ENCODE data around the gene PAAF1. TPM values are rescaled to one million over a fixed set of nuclear protein-coding genes. Genes with fewer than 3 reads are reported as not detected.

Gene PAAF1
- total RNA-seq, 1 experiment from 2014 or later, result 36.0 TPM

GRCh38 chr11:73854680-73855079 is 22.1 kb upstream of the PAAF1 start:
- no peaks in the 10 kb centered on the region for H3K9me2 ChIP-seq (replicated peaks; ENCODE audit: insufficient read depth, low read length)
- no peak for DNase-seq
- no peak overlapping the region for H3K4me3 ChIP-seq (ENCODE audit: low read length)
- H3K4me2 ChIP-seq (ENCODE audit: low read depth, low read length, poor library complexity, severe bottlenecking), result no peak overlapping the region
- H3K27ac ChIP-seq (ENCODE audit: low read length), result no peak overlapping the region
- no peaks in the 10 kb centered on the region for H3K36me3 ChIP-seq (ENCODE audit: insufficient read depth, low read length)
- no peaks in the 10 kb centered on the region for H3K79me2 ChIP-seq (ENCODE audit: low read length)
- H3K9ac ChIP-seq (ENCODE audit: low read length), result no peak overlapping the region
- H3K27me3 ChIP-seq (ENCODE audit: low read length), result no peaks in the 10 kb centered on the region
- peaks cover 20% of the 10 kb centered on the region for H3K4me1 ChIP-seq (ENCODE audit: low read length)
- no peaks in the 10 kb centered on the region for H3K9me3 ChIP-seq (ENCODE audit: low read length)
- H2AFZ ChIP-seq (ENCODE audit: low read length), result no peak overlapping the region
- H4K20me1 ChIP-seq (ENCODE audit: insufficient read depth, low read depth, low read length), result no peaks in the 10 kb centered on the region

DNA sequence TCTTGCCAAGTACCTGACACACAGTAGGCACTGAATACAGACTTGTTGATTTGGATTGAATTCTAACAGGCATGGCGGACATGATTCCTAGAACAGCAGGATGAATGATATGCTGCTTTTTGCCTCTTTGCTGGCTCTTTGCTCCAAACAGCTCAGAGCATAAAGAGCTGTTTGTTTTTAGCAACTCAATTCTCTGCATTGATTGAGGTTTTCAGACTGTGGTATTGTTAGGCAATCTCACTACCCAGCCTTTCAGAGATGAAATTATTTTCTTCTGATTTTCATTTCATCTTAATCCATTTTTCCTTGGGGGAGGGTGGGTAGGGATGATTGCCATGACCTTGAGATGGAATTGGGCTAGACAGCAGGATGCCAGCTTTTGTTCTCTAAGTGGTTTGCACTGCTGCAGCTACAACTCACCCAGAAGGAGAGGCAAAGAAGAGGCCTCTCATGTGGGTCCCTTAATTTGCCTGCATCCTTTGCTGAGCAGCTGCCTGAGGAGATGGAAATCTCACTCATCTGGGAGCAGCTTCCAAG is 20.7 kb upstream of the PAAF1 start:
- no peaks in the 10 kb centered on the region for H4K20me1 ChIP-seq (ENCODE audit: insufficient read depth, low read depth, low read length)
- H2AFZ ChIP-seq (ENCODE audit: low read length), result no peak overlapping the region
- no peak for DNase-seq
- peaks cover 17% of the 10 kb centered on the region for H3K4me1 ChIP-seq (ENCODE audit: low read length)
- no peaks in the 10 kb centered on the region for H3K27me3 ChIP-seq (ENCODE audit: low read length)
- peak overlapping the region; percentile 58 for H3K27ac ChIP-seq (ENCODE audit: low read length)
- no peaks in the 10 kb centered on the region for H3K9me3 ChIP-seq (ENCODE audit: low read length)
- H3K9me2 ChIP-seq (replicated peaks; ENCODE audit: insufficient read depth, low read length), result no peaks in the 10 kb centered on the region
- no peaks in the 10 kb centered on the region for H3K79me2 ChIP-seq (ENCODE audit: low read length)
- H3K4me2 ChIP-seq (ENCODE audit: low read depth, low read length, poor library complexity, severe bottlenecking), result no peak overlapping the region
- no peak overlapping the region for H3K4me3 ChIP-seq (ENCODE audit: low read length)
- H3K36me3 ChIP-seq (ENCODE audit: insufficient read depth, low read length), result no peaks in the 10 kb centered on the region
- H3K9ac ChIP-seq (ENCODE audit: low read length), result 0 out of 2 replicates have a peak overlapping the region, but pooled peaks have one; percentile 24

GRCh38 chr11:73859671-73860070 is 17.1 kb upstream of the PAAF1 start:
- H4K20me1 ChIP-seq (ENCODE audit: insufficient read depth, low read depth, low read length), result no peaks in the 10 kb centered on the region
- no peaks in the 10 kb centered on the region for H3K9me3 ChIP-seq (ENCODE audit: low read length)
- peaks cover 9% of the 10 kb centered on the region for H3K4me1 ChIP-seq (ENCODE audit: low read length)
- H3K27ac ChIP-seq (ENCODE audit: low read length), result no peak overlapping the region
- H3K4me3 ChIP-seq (ENCODE audit: low read length), result no peak overlapping the region
- H3K9ac ChIP-seq (ENCODE audit: low read length), result no peak overlapping the region
- no peaks in the 10 kb centered on the region for H3K27me3 ChIP-seq (ENCODE audit: low read length)
- no peaks in the 10 kb centered on the region for H3K79me2 ChIP-seq (ENCODE audit: low read length)
- DNase-seq, result no peak
- no peaks in the 10 kb centered on the region for H3K36me3 ChIP-seq (ENCODE audit: insufficient read depth, low read length)
- H2AFZ ChIP-seq (ENCODE audit: low read length), result no peak overlapping the region
- no peak overlapping the region for H3K4me2 ChIP-seq (ENCODE audit: low read depth, low read length, poor library complexity, severe bottlenecking)
- no peaks in the 10 kb centered on the region for H3K9me2 ChIP-seq (replicated peaks; ENCODE audit: insufficient read depth, low read length)

DNA sequence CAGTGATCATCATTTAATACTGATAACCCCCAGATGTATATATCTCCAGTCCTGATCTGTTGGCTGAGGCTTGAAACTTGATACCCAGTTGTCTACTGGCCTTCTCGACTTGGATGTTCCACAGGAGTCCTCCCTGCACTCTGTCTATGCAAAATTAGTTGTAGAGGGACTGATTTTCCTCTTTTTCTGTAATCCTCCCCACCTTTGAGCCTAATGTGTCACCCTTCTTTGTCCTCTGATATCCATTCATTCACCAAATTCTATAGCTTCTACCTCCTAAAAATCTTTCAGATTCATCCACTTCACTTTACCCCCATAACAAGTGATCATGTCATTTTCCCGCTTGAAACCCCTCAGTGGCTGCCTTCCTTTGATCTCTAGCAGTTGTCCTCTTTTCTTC is 16.6 kb upstream of the PAAF1 start:
- Histone ChIP-seq H2AFZ (ENCODE audit: low read length) (no peak overlapping the region), H3K36me3 (ENCODE audit: insufficient read depth, low read length) (no peaks in the 10 kb centered on the region)

DNA sequence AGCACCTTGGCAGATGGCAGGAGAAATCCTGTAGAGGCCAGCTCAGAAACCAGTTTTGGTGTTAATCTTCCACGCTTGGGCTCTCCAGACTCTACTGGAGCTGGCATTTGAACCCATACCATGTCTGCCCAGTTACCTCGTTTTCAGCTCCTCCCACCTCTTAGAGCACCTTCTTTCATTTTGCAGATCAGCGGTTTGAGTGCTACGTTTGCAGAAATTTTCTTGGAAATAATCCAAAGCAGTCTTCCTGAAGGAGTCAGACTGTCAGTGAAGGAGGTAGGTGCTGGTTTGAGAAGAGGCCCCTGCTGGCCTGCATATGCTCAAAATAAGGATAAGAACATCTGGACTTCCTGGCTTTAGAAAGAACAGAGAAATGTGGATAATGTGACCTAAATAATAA is 13.8 kb upstream of the PAAF1 start:
- Histone ChIP-seq H2AFZ (ENCODE audit: low read length) (no peak overlapping the region), H3K4me2 (ENCODE audit: low read depth, low read length, poor library complexity, severe bottlenecking) (no peak overlapping the region), H3K9ac (ENCODE audit: low read length) (no peak overlapping the region), H3K27me3 (ENCODE audit: low read length) (no peaks in the 10 kb centered on the region), H3K9me2 (replicated peaks; ENCODE audit: insufficient read depth, low read length) (no peaks in the 10 kb centered on the region), H4K20me1 (ENCODE audit: insufficient read depth, low read depth, low read length) (no peaks in the 10 kb centered on the region), H3K36me3 (ENCODE audit: insufficient read depth, low read length) (no peaks in the 10 kb centered on the region), H3K27ac (ENCODE audit: low read length) (no peak overlapping the region), H3K4me1 (ENCODE audit: low read length) (no peaks in the 10 kb centered on the region), H3K9me3 (ENCODE audit: low read length) (no peaks in the 10 kb centered on the region), H3K79me2 (ENCODE audit: low read length) (no peaks in the 10 kb centered on the region), H3K4me3 (ENCODE audit: low read length) (no peak overlapping the region)
- no peak for DNase-seq

More for the DNA sequence above, 16.6 kb upstream of the PAAF1 start:
- Histone ChIP-seq H3K9ac (ENCODE audit: low read length) (no peak overlapping the region), H3K4me3 (ENCODE audit: low read length) (no peak overlapping the region), H3K27me3 (ENCODE audit: low read length) (no peaks in the 10 kb centered on the region), H4K20me1 (ENCODE audit: insufficient read depth, low read depth, low read length) (no peaks in the 10 kb centered on the region), H3K79me2 (ENCODE audit: low read length) (no peaks in the 10 kb centered on the region), H3K9me3 (ENCODE audit: low read length) (no peaks in the 10 kb centered on the region), H3K27ac (ENCODE audit: low read length) (no peak overlapping the region), H3K9me2 (replicated peaks; ENCODE audit: insufficient read depth, low read length) (no peaks in the 10 kb centered on the region), H3K4me2 (ENCODE audit: low read depth, low read length, poor library complexity, severe bottlenecking) (no peak overlapping the region), H3K4me1 (ENCODE audit: low read length) (peaks cover 9% of the 10 kb centered on the region)
- no peak for DNase-seq

DNA sequence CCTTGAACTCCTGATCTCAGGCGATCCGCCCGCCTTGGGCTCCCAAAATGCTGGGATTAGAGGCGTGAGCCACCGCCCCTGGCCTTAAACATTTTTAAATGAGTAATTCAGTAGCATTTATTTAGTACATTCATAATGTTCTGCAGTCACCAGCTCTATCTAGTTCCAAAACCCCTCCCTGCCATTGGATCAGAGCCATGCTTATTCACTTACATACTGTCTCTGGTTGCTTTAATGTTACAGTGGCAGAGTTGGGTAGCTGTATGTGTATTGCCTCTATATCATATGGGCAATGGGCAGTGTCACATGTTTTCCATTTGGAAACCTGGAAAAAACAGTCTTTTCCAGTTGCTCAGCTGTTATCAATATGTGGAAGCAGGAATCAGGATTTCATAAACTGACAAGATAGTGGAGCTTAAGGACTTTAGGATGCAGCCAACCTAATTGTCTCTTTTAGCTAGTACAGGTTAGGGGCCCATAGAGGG is 10.7 kb upstream of the PAAF1 start:
- Histone ChIP-seq H4K20me1 (ENCODE audit: insufficient read depth, low read depth, low read length) (no peaks in the 10 kb centered on the region), H3K4me3 (ENCODE audit: low read length) (no peak overlapping the region), H2AFZ (ENCODE audit: low read length) (no peak overlapping the region), H3K27me3 (ENCODE audit: low read length) (no peaks in the 10 kb centered on the region), H3K36me3 (ENCODE audit: insufficient read depth, low read length) (no peaks in the 10 kb centered on the region), H3K9ac (ENCODE audit: low read length) (no peak overlapping the region), H3K9me2 (replicated peaks; ENCODE audit: insufficient read depth, low read length) (no peaks in the 10 kb centered on the region), H3K79me2 (ENCODE audit: low read length) (no peaks in the 10 kb centered on the region), H3K9me3 (ENCODE audit: low read length) (no peaks in the 10 kb centered on the region), H3K27ac (ENCODE audit: low read length) (no peak overlapping the region), H3K4me2 (ENCODE audit: low read depth, low read length, poor library complexity, severe bottlenecking) (no peak overlapping the region), H3K4me1 (ENCODE audit: low read length) (peaks cover 16% of the 10 kb centered on the region)
- no peak for DNase-seq

GRCh38 chr11:73866586-73866996 is 10.2 kb upstream of the PAAF1 start:
- peaks cover 16% of the 10 kb centered on the region for H3K4me1 ChIP-seq (ENCODE audit: low read length)

GRCh38 chr11:73869332-73869949 is 7.4 kb upstream of the PAAF1 start:
- H3K79me2 ChIP-seq (ENCODE audit: low read length), result peaks cover 14% of the 10 kb centered on the region
- no peaks in the 10 kb centered on the region for H3K27me3 ChIP-seq (ENCODE audit: low read length)
- no peak overlapping the region for H3K4me2 ChIP-seq (ENCODE audit: low read depth, low read length, poor library complexity, severe bottlenecking)
- H3K36me3 ChIP-seq (ENCODE audit: insufficient read depth, low read length), result peaks cover 20% of the 10 kb centered on the region
- H3K9me3 ChIP-seq (ENCODE audit: low read length), result no peaks in the 10 kb centered on the region
- peaks cover 16% of the 10 kb centered on the region for H3K4me1 ChIP-seq (ENCODE audit: low read length)
- no peak overlapping the region for H3K9ac ChIP-seq (ENCODE audit: low read length)
- H3K4me3 ChIP-seq (ENCODE audit: low read length), result no peak overlapping the region
- no peaks in the 10 kb centered on the region for H3K9me2 ChIP-seq (replicated peaks; ENCODE audit: insufficient read depth, low read length)
- no peak for DNase-seq
- peak overlapping the region; percentile 37 for H3K27ac ChIP-seq (ENCODE audit: low read length)
- no peaks in the 10 kb centered on the region for H4K20me1 ChIP-seq (ENCODE audit: insufficient read depth, low read depth, low read length)
- H2AFZ ChIP-seq (ENCODE audit: low read length), result no peak overlapping the region

More at GRCh38 chr11:73866586-73866996, 10.2 kb upstream of the PAAF1 start:
- Histone ChIP-seq H3K4me3 (ENCODE audit: low read length) (no peak overlapping the region), H3K4me2 (ENCODE audit: low read depth, low read length, poor library complexity, severe bottlenecking) (no peak overlapping the region), H3K36me3 (ENCODE audit: insufficient read depth, low read length) (no peaks in the 10 kb centered on the region), H3K27me3 (ENCODE audit: low read length) (no peaks in the 10 kb centered on the region), H3K9me3 (ENCODE audit: low read length) (no peaks in the 10 kb centered on the region), H2AFZ (ENCODE audit: low read length) (no peak overlapping the region), H4K20me1 (ENCODE audit: insufficient read depth, low read depth, low read length) (no peaks in the 10 kb centered on the region), H3K27ac (ENCODE audit: low read length) (no peak overlapping the region), H3K9ac (ENCODE audit: low read length) (no peak overlapping the region), H3K79me2 (ENCODE audit: low read length) (no peaks in the 10 kb centered on the region), H3K9me2 (replicated peaks; ENCODE audit: insufficient read depth, low read length) (no peaks in the 10 kb centered on the region)
- DNase-seq, result no peak

All from Karpas-422 (cell line).